Stimulated activated CD4-positive, alpha-beta T cell treated with anti-CD3 and anti-CD28 coated beads, Interleukin-2, amount 100 ng/mL, for 48 hours (primary cell): ENCODE measurements around the gene NIN.
"Not testable (repeated sequence)": the region's sequence is repeated elsewhere in the genome, so short reads cannot be mapped to it uniquely, and the experiment has no call there.

Source experiments
- DNase-seq, 2 donors: peaks; one replicate each; pipeline ENCODE4 v3.0.0-alpha.2; 2020

NIN gene

GRCh38 chr14:50815058-50815457 lies 15.9 kb downstream of the NIN start:
- DNase-seq = not testable (repeated sequence)

GRCh38 chr14:50814161-50814560 lies 16.8 kb downstream of the NIN start:
- no peak for DNase-seq

GRCh38 chr14:50813544-50813863 lies 17.5 kb downstream of the NIN start:
- no peak for DNase-seq

GRCh38 chr14:50812856-50813543 lies 18.0 kb downstream of the NIN start:
- DNase-seq = no peak

- no peak for DNase-seq
Measured at GRCh38 chr14:50812180-50812579, 18.8 kb downstream of the NIN start.

- no peak for DNase-seq
Measured at GRCh38 chr14:50808053-50808452, 22.9 kb downstream of the NIN start.

- no peak for DNase-seq
Measured at GRCh38 chr14:50806241-50806933, 24.6 kb downstream of the NIN start.

- DNase-seq = no peak
Measured at GRCh38 chr14:50805396-50805795, 25.6 kb downstream of the NIN start.

GRCh38 chr14:50804181-50804721 lies 26.7 kb downstream of the NIN start:
- DNase-seq = no peak

GRCh38 chr14:50801706-50802105 lies 29.3 kb downstream of the NIN start:
- DNase-seq = no peak

- DNase-seq = no peak
Measured at GRCh38 chr14:50800032-50800431, 30.9 kb downstream of the NIN start.

- no peak for DNase-seq
Measured at GRCh38 chr14:50798048-50798421, 32.9 kb downstream of the NIN start.

- no peak for DNase-seq
Measured at GRCh38 chr14:50797250-50798047, 33.5 kb downstream of the NIN start.

GRCh38 chr14:50796390-50796789 lies 34.6 kb downstream of the NIN start:
- no peak for DNase-seq

GRCh38 chr14:50795909-50796308 lies 35.1 kb downstream of the NIN start:
- DNase-seq = no peak

- no peak for DNase-seq
Measured at GRCh38 chr14:50795142-50795541, 35.8 kb downstream of the NIN start.

- DNase-seq = no peak
Measured at GRCh38 chr14:50794068-50794645, 36.8 kb downstream of the NIN start.

- DNase-seq = no peak
Measured at GRCh38 chr14:50792634-50793068, 38.3 kb downstream of the NIN start.

GRCh38 chr14:50792051-50792477 lies 38.9 kb downstream of the NIN start:
- DNase-seq = no peak

- no peak for DNase-seq
Measured at GRCh38 chr14:50791201-50791600, 39.8 kb downstream of the NIN start.

GRCh38 chr14:50790589-50790988 lies 40.4 kb downstream of the NIN start:
- DNase-seq = no peak

- no peak for DNase-seq
Measured at GRCh38 chr14:50786751-50787464, 44.1 kb downstream of the NIN start.
